Neuronal stem cell (in vitro differentiated cells): Measurements from ENCODE around the gene DOCK3.

Experiments used
- DNase-seq: peaks from one replicate; pipeline ENCODE4 v3.0.0-alpha.2; 2013; ENCODE audit warnings: low spot score
- H2AFZ ChIP-seq: one replicate; pipeline ENCODE4 v1.6.1; 2013; ENCODE audit warnings: mild to moderate bottlenecking, low read length, inconsistent platforms
- H2AK5ac ChIP-seq: 2 replicates; pipeline ENCODE4 v1.6.1; 2013; ENCODE audit warnings: low read depth, mild to moderate bottlenecking, inconsistent platforms, low read length, moderate library complexity, mixed read lengths
- H2BK120ac ChIP-seq: 2 replicates; pipeline ENCODE4 v1.6.1; 2013; ENCODE audit warnings: low read depth, mild to moderate bottlenecking, inconsistent platforms, low read length, moderate library complexity, mixed read lengths
- H2BK12ac ChIP-seq: one replicate; pipeline ENCODE4 v1.6.1; 2013; ENCODE audit warnings: low read length, inconsistent platforms
- H2BK15ac ChIP-seq: 2 replicates; pipeline ENCODE4 v1.6.1; 2013; ENCODE audit warnings: mild to moderate bottlenecking, low read length, inconsistent platforms, mixed read lengths
- H2BK5ac ChIP-seq: one replicate; pipeline ENCODE4 v1.6.1; 2013; ENCODE audit warnings: inconsistent platforms, mild to moderate bottlenecking, low read length, moderate library complexity
- H3K14ac ChIP-seq: one replicate; pipeline ENCODE4 v1.6.1; 2013; ENCODE audit warnings: low read length, inconsistent platforms
- H3K18ac ChIP-seq: 2 replicates; pipeline ENCODE4 v1.6.1; 2013; ENCODE audit warnings: low read length, inconsistent platforms
- H3K23ac ChIP-seq: 2 replicates; pipeline ENCODE4 v1.6.1; 2013; ENCODE audit warnings: low read depth, mild to moderate bottlenecking, mixed read lengths, low read length, inconsistent platforms; ENCODE audit not compliant: poor library complexity
- H3K27ac ChIP-seq: replicated peaks from 3 replicates; pipeline ENCODE4 v1.5.1; 2013; ENCODE audit warnings: low read length, inconsistent platforms
- H3K27me3 ChIP-seq, 3 experiments: 2 replicates each; pipeline ENCODE4 v1.6.1; 2013; ENCODE audit warnings: low read length in 3 of 3, mild to moderate bottlenecking in 2 of 3, inconsistent platforms in 1 of 3, low read depth in 1 of 3, mixed read lengths in 1 of 3, moderate library complexity in 1 of 3; ENCODE audit not compliant: control insufficient read depth in 3 of 3, insufficient read depth in 3 of 3
- H3K36me3 ChIP-seq, 2 donors: replicated peaks in 1 of 2; 2 replicates each; pipeline ENCODE4 v1.6.1; 2013; ENCODE audit warnings: low read length in 2 of 2; ENCODE audit not compliant: control insufficient read depth in 2 of 2, insufficient read depth in 2 of 2
- H3K4ac ChIP-seq: 2 replicates; pipeline ENCODE4 v1.6.1; 2013; ENCODE audit warnings: inconsistent platforms, mild to moderate bottlenecking, low read length, moderate library complexity
- H3K4me1 ChIP-seq, 2 donors: 1 replicate in 1 of 2; 2 replicates in 1 of 2; pipeline ENCODE4 v1.6.1; 2013; ENCODE audit warnings: low read length in 2 of 2, low read depth in 1 of 2; ENCODE audit not compliant: control insufficient read depth in 2 of 2, insufficient read depth in 1 of 2
- H3K4me2 ChIP-seq: one replicate; pipeline ENCODE4 v1.6.1; 2013; ENCODE audit warnings: mild to moderate bottlenecking, low read length, inconsistent platforms; ENCODE audit not compliant: insufficient read depth, poor library complexity, severe bottlenecking
- H3K4me3 ChIP-seq, 2 donors: 2 replicates each; pipeline ENCODE4 v1.5.1; 2013; ENCODE audit warnings: low read length in 2 of 2, mild to moderate bottlenecking in 2 of 2, inconsistent platforms in 1 of 2, moderate library complexity in 1 of 2
- H3K79me1 ChIP-seq: one replicate; pipeline ENCODE4 v1.6.1; 2013; ENCODE audit warnings: low read depth, mild to moderate bottlenecking, inconsistent platforms, low read length, moderate library complexity
- H3K9ac ChIP-seq: one replicate; pipeline ENCODE4 v1.6.1; 2013; ENCODE audit warnings: mild to moderate bottlenecking, low read depth, low read length, inconsistent platforms; ENCODE audit not compliant: poor library complexity
- H3K9me3 ChIP-seq, 2 donors: replicated peaks in 1 of 2; 2 replicates each; pipeline versions ENCODE3 to v1.6.1; 2013; ENCODE audit warnings: low read length in 2 of 2, mild to moderate bottlenecking in 2 of 2, inconsistent platforms in 1 of 2, low read depth in 1 of 2, mixed read lengths in 1 of 2, moderate library complexity in 1 of 2; ENCODE audit not compliant: control insufficient read depth in 2 of 2, insufficient read depth in 1 of 2
- H4K8ac ChIP-seq: one replicate; pipeline ENCODE4 v1.6.1; 2013; ENCODE audit warnings: low read depth, mild to moderate bottlenecking, inconsistent platforms, low read length, moderate library complexity
- H4K91ac ChIP-seq: one replicate; pipeline ENCODE4 v1.6.1; 2013; ENCODE audit warnings: low read length, low read depth, mild to moderate bottlenecking, inconsistent platforms; ENCODE audit not compliant: poor library complexity
- WGBS, 2 donors: extraction: QIAGEN DNeasy Blood & Tissue Kit; methylation state at CpG; one replicate each; pipeline ENCODE4 v1.1.7; 2013; ENCODE audit warnings: missing lambda C conversion rate in 2 of 2, mixed read lengths in 1 of 2; ENCODE audit not compliant: insufficient read length in 2 of 2, insufficient replicate concordance in 1 of 2; ENCODE audit errors: extremely low coverage in 2 of 2; 5-methylcytosine and 5-hydroxymethylcytosine counted together

DOCK3 gene

GRCh38 chr3:51343918-51344687, 669.4 kb downstream of the DOCK3 start:
- no CpG with 5 or more reads among the region's 7 CpGs for WGBS, 2 donors
- Histone ChIP-seq H2BK15ac (no peak overlapping the region), H4K8ac (no peak overlapping the region), H3K9me3 (no peaks in the 10 kb centered on the region), H3K14ac (no peak overlapping the region), H2AFZ (no peak overlapping the region), H2BK120ac (no peak overlapping the region), H3K4me2 (no peak overlapping the region), H2AK5ac (no peak overlapping the region), H4K91ac (no peak overlapping the region), H3K27me3 (no peaks in the 10 kb centered on the region), H3K36me3 (no peaks in the 10 kb centered on the region), H3K4me3 (no peak overlapping the region), H3K4me1 (peaks cover 8 to 12% of the 10 kb centered on the region in 2 donors), H3K27ac (no peak overlapping the region), H3K23ac (no peak overlapping the region), H3K9ac (no peak overlapping the region), H2BK12ac (no peak overlapping the region), H3K18ac (no peak overlapping the region), H3K79me1 (no peaks in the 10 kb centered on the region), H2BK5ac (no peak overlapping the region), H3K4ac (no peak overlapping the region)
- DNase-seq, result no peak

- no peak overlapping the region for H2BK12ac ChIP-seq
- no peak for DNase-seq
- H2BK15ac ChIP-seq, result no peak overlapping the region
- H3K23ac ChIP-seq, result no peak overlapping the region
- no peak overlapping the region for H3K9ac ChIP-seq
- H3K14ac ChIP-seq, result no peak overlapping the region
- no peak overlapping the region for H3K4ac ChIP-seq
- no peak overlapping the region for H2AK5ac ChIP-seq
- peaks cover 0 to 8% of the 10 kb centered on the region in 2 donors for H3K4me1 ChIP-seq
- H3K4me3 ChIP-seq, result no peak overlapping the region
- H4K8ac ChIP-seq, result no peak overlapping the region
- H3K36me3 ChIP-seq, result peaks cover 0 to 2% of the 10 kb centered on the region in 2 donors
- no peak overlapping the region for H2AFZ ChIP-seq
- no peak overlapping the region for H3K27ac ChIP-seq
- H3K18ac ChIP-seq, result no peak overlapping the region
- H3K9me3 ChIP-seq, result no peaks in the 10 kb centered on the region
- H3K79me1 ChIP-seq, result no peaks in the 10 kb centered on the region
- H3K27me3 ChIP-seq, result no peaks in the 10 kb centered on the region
- no peak overlapping the region for H4K91ac ChIP-seq
- no peak overlapping the region for H3K4me2 ChIP-seq
- no peak overlapping the region for H2BK5ac ChIP-seq
- no CpG with 5 or more reads among the region's 1 CpG for WGBS, 2 donors
- no peak overlapping the region for H2BK120ac ChIP-seq
Measured at GRCh38 chr3:51350751-51351150, 676.0 kb downstream of the DOCK3 start.

GRCh38 chr3:51353131-51353530, 678.4 kb downstream of the DOCK3 start:
- no peak overlapping the region for H3K23ac ChIP-seq
- H2BK12ac ChIP-seq, result no peak overlapping the region
- H3K4me3 ChIP-seq, result no peak overlapping the region
- H2AFZ ChIP-seq, result no peak overlapping the region
- no peak overlapping the region for H3K4ac ChIP-seq
- H3K4me2 ChIP-seq, result no peak overlapping the region
- peaks cover 0 to 4% (median 0%) of the 10 kb centered on the region in 3 experiments for H3K27me3 ChIP-seq
- H2BK120ac ChIP-seq, result no peak overlapping the region
- no CpG with 5 or more reads among the region's 4 CpGs for WGBS, 2 donors
- H3K18ac ChIP-seq, result no peak overlapping the region
- H3K27ac ChIP-seq, result no peak overlapping the region
- H4K8ac ChIP-seq, result no peak overlapping the region
- peaks cover 0 to 4% of the 10 kb centered on the region in 2 donors for H3K36me3 ChIP-seq
- no peak overlapping the region for H3K9ac ChIP-seq
- no peak overlapping the region for H2BK15ac ChIP-seq
- H3K4me1 ChIP-seq, result peaks cover 0 to 8% of the 10 kb centered on the region in 2 donors
- no peak overlapping the region for H3K14ac ChIP-seq
- H2BK5ac ChIP-seq, result no peak overlapping the region
- H3K9me3 ChIP-seq, result no peaks in the 10 kb centered on the region
- DNase-seq, result no peak
- H2AK5ac ChIP-seq, result no peak overlapping the region
- H3K79me1 ChIP-seq, result no peaks in the 10 kb centered on the region
- H4K91ac ChIP-seq, result no peak overlapping the region

GRCh38 chr3:51353691-51354090, 679.0 kb downstream of the DOCK3 start:
- H3K9ac ChIP-seq, result no peak overlapping the region
- no peak overlapping the region for H3K18ac ChIP-seq
- H3K4ac ChIP-seq, result no peak overlapping the region
- WGBS, 2 donors, result no CpG with 5 or more reads among the region's 1 CpG
- no peak overlapping the region for H3K4me2 ChIP-seq
- no peak overlapping the region for H2AFZ ChIP-seq
- peaks cover 0 to 8% of the 10 kb centered on the region in 2 donors for H3K4me1 ChIP-seq
- no peak overlapping the region for H2AK5ac ChIP-seq
- no peak overlapping the region for H4K8ac ChIP-seq
- no peaks in the 10 kb centered on the region for H3K79me1 ChIP-seq
- no peak overlapping the region for H2BK5ac ChIP-seq
- no peak overlapping the region for H3K27ac ChIP-seq
- peaks cover 0 to 7% (median 0%) of the 10 kb centered on the region in 3 experiments for H3K27me3 ChIP-seq
- no peak overlapping the region for H2BK15ac ChIP-seq
- H3K23ac ChIP-seq, result no peak overlapping the region
- H2BK120ac ChIP-seq, result no peak overlapping the region
- peaks cover 0 to 4% of the 10 kb centered on the region in 2 donors for H3K36me3 ChIP-seq
- H3K14ac ChIP-seq, result no peak overlapping the region
- H3K4me3 ChIP-seq, result no peak overlapping the region
- no peak overlapping the region for H4K91ac ChIP-seq
- no peaks in the 10 kb centered on the region for H3K9me3 ChIP-seq
- H2BK12ac ChIP-seq, result no peak overlapping the region
- no peak for DNase-seq
